ENCODE results near the gene DEPP1.

DEPP1 gene

DNA sequence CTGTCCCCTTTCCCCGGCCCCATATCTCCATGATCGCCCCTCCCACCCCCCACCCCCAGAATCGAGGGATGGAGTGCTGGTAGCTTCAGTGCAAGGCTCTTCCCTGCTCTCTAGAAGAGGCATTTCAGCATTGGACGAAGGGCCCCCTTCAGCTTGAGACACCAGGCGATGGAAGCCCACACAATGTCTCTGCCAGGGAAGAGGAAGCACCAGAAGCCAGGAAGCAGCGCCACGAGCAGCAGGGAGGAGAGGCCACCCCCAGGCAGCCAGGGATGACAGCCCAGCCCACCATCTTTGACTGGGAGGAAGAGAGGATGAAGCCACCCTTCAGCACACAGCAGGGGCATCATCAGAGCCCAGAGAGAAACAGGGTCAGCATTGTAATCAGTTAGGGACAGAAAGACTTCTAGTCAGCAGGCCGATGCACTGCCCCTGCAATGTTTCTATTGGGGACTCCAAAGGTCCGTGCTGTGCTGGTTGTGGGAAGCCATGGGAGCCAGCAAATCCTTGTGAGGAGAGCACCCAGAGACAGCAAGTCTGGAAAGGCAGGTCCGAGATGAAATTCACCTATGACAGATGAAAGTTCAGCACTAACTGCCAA lies 51.8 kb downstream of the DEPP1 start:
- DNase-seq (ENCODE audit: extremely low read depth, low read depth) = no peak
- no peak for TF ChIP-seq CTCF (IDR thresholded peaks at IDR 0.05; ENCODE audit: low read depth, low read length)

Data from AG09319 (cell line).